IMR-90 (cell line): Measurements from ENCODE around the gene SMARCD2. TPM values are rescaled to one million over a fixed set of nuclear protein-coding genes. Genes with fewer than 3 reads are reported as not detected.

Experiments used
- ATAC-seq: fragments of 200-7000 bp; cut with Tn5 transposase; 2 replicates; pipeline ENCODE4 v1.9.1; 2020; ENCODE audit warnings: low read depth, mild to moderate bottlenecking, moderate library complexity
- BruUV-seq: library from RNA; stranded (reverse); fragments of 400-500 nt; replicated peaks from 2 replicates; lab custom pipeline; 2021; lab: Mats Ljungman, UMichigan
- CTCF ChIA-PET: fragments of 300-600 bp; formaldehyde crosslinking; extraction: SDS; loops from one replicate; lab custom pipeline; 2021; ENCODE audit warnings: antibody characterized with exemption; lab: Yijun Ruan, JAX
- POLR2A ChIA-PET: fragments of 300-600 bp; sonication (Branson Sonifier 250); formaldehyde crosslinking; loops from one replicate; lab custom pipeline; 2022; ENCODE audit warnings: antibody characterized with exemption; ENCODE audit not compliant: unreplicated experiment; lab: Charles Lee
- DNase-seq: peaks from one replicate; pipeline ENCODE4 v3.0.0; 2013
- H2AFZ ChIP-seq: replicated peaks from 2 replicates; pipeline ENCODE3; 2013; ENCODE audit warnings: low read length, mild to moderate bottlenecking; ENCODE audit not compliant: poor library complexity
- H2AK5ac ChIP-seq: 2 replicates; pipeline ENCODE4 v1.6.1; 2013; ENCODE audit warnings: low read depth, low read length, inconsistent platforms
- H2AK9ac ChIP-seq: replicated peaks from 2 replicates; pipeline ENCODE3; 2013; ENCODE audit warnings: mild to moderate bottlenecking, low read depth, low read length, moderate library complexity; ENCODE audit not compliant: poor library complexity
- H2BK120ac ChIP-seq: 2 replicates; pipeline ENCODE4 v1.6.1; 2013; ENCODE audit warnings: low read depth, low read length, inconsistent platforms
- H2BK15ac ChIP-seq: 3 replicates; pipeline ENCODE4 v1.6.1; 2013; ENCODE audit warnings: low read depth, low read length, inconsistent platforms
- H2BK20ac ChIP-seq: 2 replicates; pipeline ENCODE4 v1.6.1; 2013; ENCODE audit warnings: low read depth, mild to moderate bottlenecking, inconsistent platforms, low read length, moderate library complexity
- H2BK5ac ChIP-seq: 2 replicates; pipeline ENCODE4 v1.6.1; 2013; ENCODE audit warnings: mild to moderate bottlenecking, low read depth, low read length, inconsistent platforms; ENCODE audit not compliant: poor library complexity, severe bottlenecking
- H3K14ac ChIP-seq: replicated peaks from 2 replicates; pipeline ENCODE4 v1.6.1; 2013; ENCODE audit warnings: low read depth, low read length, inconsistent platforms
- H3K18ac ChIP-seq: 2 replicates; pipeline ENCODE4 v1.6.1; 2013; ENCODE audit warnings: low read depth, low read length, control low read depth
- H3K23ac ChIP-seq: 2 replicates; pipeline ENCODE4 v1.6.1; 2013; ENCODE audit warnings: low read depth, low read length, inconsistent platforms
- H3K27ac ChIP-seq: 2 replicates; pipeline ENCODE4 v1.5.1; 2013; ENCODE audit warnings: mild to moderate bottlenecking, control low read depth, low read length; ENCODE audit not compliant: insufficient read depth
- H3K27me3 ChIP-seq: 2 replicates; pipeline ENCODE4 v1.6.1; 2013; ENCODE audit warnings: low read length; ENCODE audit not compliant: control insufficient read depth, insufficient read depth
- H3K36me3 ChIP-seq: 2 replicates; pipeline ENCODE4 v1.6.1; 2013; ENCODE audit warnings: low read length, mixed read lengths; ENCODE audit not compliant: control insufficient read depth, insufficient read depth
- H3K4ac ChIP-seq: 2 replicates; pipeline ENCODE4 v1.6.1; 2013; ENCODE audit warnings: low read depth, low read length, inconsistent platforms
- H3K4me1 ChIP-seq: 2 replicates; pipeline ENCODE4 v1.6.1; 2013; ENCODE audit warnings: low read length, mixed read lengths; ENCODE audit not compliant: control insufficient read depth, insufficient read depth
- H3K4me2 ChIP-seq: 2 replicates; pipeline ENCODE4 v1.6.1; 2013; ENCODE audit warnings: low read depth, mild to moderate bottlenecking, control low read depth, low read length, moderate library complexity
- H3K4me3 ChIP-seq: 2 replicates; pipeline ENCODE4 v1.5.1; 2013; ENCODE audit warnings: low read depth, mild to moderate bottlenecking, control low read depth, low read length, moderate library complexity; ENCODE audit not compliant: insufficient read depth
- H3K56ac ChIP-seq: 2 replicates; pipeline ENCODE4 v1.6.1; 2013; ENCODE audit warnings: low read length, inconsistent platforms; ENCODE audit not compliant: insufficient read depth; ENCODE audit errors: extremely low read depth
- H3K79me1 ChIP-seq, 2 experiments: 2 replicates each; pipeline ENCODE4 v1.6.1; 2013; ENCODE audit warnings: low read length in 2 of 2, inconsistent platforms in 1 of 2, low read depth in 1 of 2
- H3K9ac ChIP-seq: 2 replicates; pipeline ENCODE4 v1.6.1; 2013; ENCODE audit warnings: low read depth, low read length, control low read depth
- H3K9me1 ChIP-seq: 2 replicates; pipeline ENCODE4 v1.6.1; 2013; ENCODE audit warnings: low read length, inconsistent platforms; ENCODE audit not compliant: insufficient read depth
- H3K9me3 ChIP-seq: 2 replicates; pipeline ENCODE4 v1.6.1; 2013; ENCODE audit warnings: low read length; ENCODE audit not compliant: control insufficient read depth, insufficient read depth
- H4K20me1 ChIP-seq: 2 replicates; pipeline ENCODE4 v1.6.1; 2013; ENCODE audit warnings: low read length, inconsistent platforms; ENCODE audit not compliant: insufficient read depth
- H4K5ac ChIP-seq: 2 replicates; pipeline ENCODE4 v1.6.1; 2013; ENCODE audit warnings: mild to moderate bottlenecking, low read depth, low read length, control low read depth
- H4K8ac ChIP-seq, 2 experiments: 2 replicates each; pipeline ENCODE4 v1.6.1; 2013; ENCODE audit warnings: low read depth in 2 of 2, low read length in 2 of 2, control low read depth in 1 of 2, inconsistent platforms in 1 of 2
- H4K91ac ChIP-seq: 2 replicates; pipeline ENCODE4 v1.6.1; 2013; ENCODE audit warnings: low read depth, low read length, inconsistent platforms; ENCODE audit not compliant: insufficient read depth
- BHLHE40 ChIP-seq: fragments of 150-350 bp; IDR thresholded peaks from 2 replicates; pipeline ENCODE4 v1.6.1; 2016; ENCODE audit warnings: mild to moderate bottlenecking, low read depth, low read length
- CEBPB ChIP-seq: IDR thresholded peaks from 2 replicates; pipeline ENCODE4 v1.6.1; 2012; ENCODE audit warnings: low read depth, low read length, improper control_type of control experiment
- CHD1 ChIP-seq: IDR thresholded peaks from 2 replicates; pipeline ENCODE4 v1.6.1; 2012; ENCODE audit warnings: low read depth, low read length, improper control_type of control experiment
- FOS ChIP-seq: fragments of 150-350 bp; IDR thresholded peaks from 2 replicates; pipeline ENCODE4 v1.6.1; 2016; ENCODE audit warnings: low read depth, low read length
- MAZ ChIP-seq: IDR thresholded peaks from 2 replicates; pipeline ENCODE4 v1.6.1; 2012; ENCODE audit warnings: low read depth, mild to moderate bottlenecking, low read length, improper control_type of control experiment, moderate library complexity, borderline replicate concordance
- NFE2L2 ChIP-seq: fragments of 150-350 bp; IDR thresholded peaks from 2 replicates; pipeline ENCODE4 v1.6.1; 2016; ENCODE audit warnings: low read depth, mild to moderate bottlenecking, low read length
- RFX5 ChIP-seq: IDR thresholded peaks from 2 replicates; pipeline ENCODE4 v1.8.0; 2012; ENCODE audit warnings: low read depth, mild to moderate bottlenecking, low read length, moderate library complexity
- WGBS, 2 experiments: methylation state at CpG; one replicate each; pipeline versions ENCODE4 v1.1.5 to v1.1.7; 2013; ENCODE audit warnings: missing lambda C conversion rate in 2 of 2; ENCODE audit not compliant: insufficient read length in 1 of 2; ENCODE audit errors: extremely low coverage in 2 of 2; 5-methylcytosine and 5-hydroxymethylcytosine counted together
- dilution Hi-C: fragments of 300-500 bp; cut with HindIII; formaldehyde crosslinking; loops from one replicate; pipeline ENCODE4 v1.14.3; 2018; ENCODE audit warnings: low sequenced_read_pairs; ENCODE audit not compliant: unreplicated experiment
- in situ Hi-C: fragments of 300-500 bp; cut with MboI; formaldehyde crosslinking; loops from 3 replicates; pipeline ENCODE4 v1.14.3; 2019; ENCODE audit warnings: low sequenced_read_pairs, inconsistent platforms, mixed read lengths
- intact Hi-C: fragments of 100-400 bp; cut with micrococcal nuclease; formaldehyde crosslinking; loops from 2 replicates; pipeline ENCODE4 v1.10.0; 2022
- polyA plus RNA-seq, 3 experiments: library from polyadenylated mRNA; depleted of rRNA; stranded (reverse); fragments of >200 nt; gene quantifications; 2 replicates each; pipeline ENCODE4 v1.2.3, GENCODE V29; 2012; ENCODE audit warnings: low replicate concordance in 1 of 3
- total RNA-seq: library from RNA; depleted of rRNA; stranded (reverse); fragments of >200 nt; gene quantifications from 2 replicates; pipeline ENCODE4 v1.2.3, GENCODE V29; 2012
- TF ChIP-seq, protein P1 (sequence below): fragments of 150-350 bp; IDR thresholded peaks from 2 replicates; pipeline ENCODE4 v1.6.1; 2016; ENCODE audit warnings: low read depth, mild to moderate bottlenecking, low read length, moderate library complexity, borderline replicate concordance

Gene SMARCD2
- total and polyA plus RNA-seq, 2 of the 4 experiments (the other 2 are of a cell fraction), result 56.9 to 91.2 TPM

DNA sequence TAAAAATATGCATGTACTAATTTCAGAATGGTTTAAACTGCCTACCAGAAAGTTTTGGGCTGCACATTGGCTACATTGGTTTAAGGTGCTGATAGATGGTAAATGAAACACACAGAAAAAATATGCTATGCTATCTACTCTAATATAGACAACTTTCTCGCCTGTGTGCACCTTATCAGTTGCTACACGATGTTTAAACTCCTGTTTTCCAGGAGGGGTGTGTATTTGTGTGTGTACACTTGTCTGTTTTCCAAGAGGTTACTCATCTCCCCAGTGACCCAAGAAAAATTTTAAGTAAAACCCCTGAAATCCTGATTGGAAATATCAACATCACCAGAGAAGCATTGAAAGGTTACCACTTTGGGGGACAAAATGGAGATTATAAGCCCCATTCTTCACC is 36.9 kb downstream of the SMARCD2 start:
- in situ Hi-C loops, result no loop called here

More for the DNA sequence above, 36.9 kb downstream of the SMARCD2 start:
- H4K8ac ChIP-seq, result no peak overlapping the region
- dilution Hi-C loops (no loop called here), intact Hi-C loops (loop anchor here (2.0 kb wide), 2 partner anchors 13 to 21 kb away; partner anchors contain the start of genes FTSJ3 and PSMC5)
- H3K79me1 ChIP-seq, result peaks cover 22 to 36% of the 10 kb centered on the region in 2 experiments
- H2BK120ac ChIP-seq, result no peak overlapping the region
- no peak for DNase-seq
- peaks cover 49% of the 10 kb centered on the region for H3K36me3 ChIP-seq
- no peak overlapping the region for H2BK15ac ChIP-seq
- no peak overlapping the region for H3K18ac ChIP-seq
- H3K27ac ChIP-seq, result peak overlapping the region; percentile 27; the same call in 1 of the 2 replicates
- H3K56ac ChIP-seq, result no peak overlapping the region
- ATAC-seq, result no peak
- H3K4ac ChIP-seq, result no peak overlapping the region
- no peaks in the 10 kb centered on the region for H3K9me3 ChIP-seq
- H3K27me3 ChIP-seq, result no peaks in the 10 kb centered on the region
- H3K14ac ChIP-seq, result no peak overlapping the region
- ChIA-PET CTCF (no interaction called here), POLR2A (no interaction called here)
- no peak overlapping the region for H2AFZ ChIP-seq
- H3K9ac ChIP-seq, result no peak overlapping the region
- no peak overlapping the region for H4K91ac ChIP-seq
- no peak overlapping the region for H2BK20ac ChIP-seq
- H3K4me2 ChIP-seq, result no peak overlapping the region
- no peak overlapping the region for H2AK9ac ChIP-seq
- no peak overlapping the region for H2AK5ac ChIP-seq
- H3K23ac ChIP-seq, result no peak overlapping the region
- H4K5ac ChIP-seq, result no peak overlapping the region
- H4K20me1 ChIP-seq, result peaks cover 3% of the 10 kb centered on the region; the same call in 1 of the 2 replicates
- peaks cover 2% of the 10 kb centered on the region; the same call in 1 of the 2 replicates for H3K4me1 ChIP-seq
- no peaks in the 10 kb centered on the region for H3K9me1 ChIP-seq
- no TSS peak for BruUV-seq
- H3K4me3 ChIP-seq, result no peak overlapping the region
- TF ChIP-seq NFE2L2, result no peak
- no peak for TF ChIP-seq MAZ
- TF ChIP-seq CHD1, result no peak
- TF ChIP-seq CEBPB, result no peak
- TF ChIP-seq BHLHE40, result no peak
- TF ChIP-seq, protein P1, sequence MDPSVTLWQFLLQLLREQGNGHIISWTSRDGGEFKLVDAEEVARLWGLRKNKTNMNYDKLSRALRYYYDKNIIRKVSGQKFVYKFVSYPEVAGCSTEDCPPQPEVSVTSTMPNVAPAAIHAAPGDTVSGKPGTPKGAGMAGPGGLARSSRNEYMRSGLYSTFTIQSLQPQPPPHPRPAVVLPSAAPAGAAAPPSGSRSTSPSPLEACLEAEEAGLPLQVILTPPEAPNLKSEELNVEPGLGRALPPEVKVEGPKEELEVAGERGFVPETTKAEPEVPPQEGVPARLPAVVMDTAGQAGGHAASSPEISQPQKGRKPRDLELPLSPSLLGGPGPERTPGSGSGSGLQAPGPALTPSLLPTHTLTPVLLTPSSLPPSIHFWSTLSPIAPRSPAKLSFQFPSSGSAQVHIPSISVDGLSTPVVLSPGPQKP, result no peak
- no peak for TF ChIP-seq RFX5
- no peak for TF ChIP-seq FOS
- no CpG with 5 or more reads among the region's 2 CpGs for WGBS, 2 experiments
- H2BK5ac ChIP-seq, result peak overlapping the region; percentile 50
